ENCODE measurements around the gene TNNC2. TPM values are rescaled to one million over a fixed set of nuclear protein-coding genes. Genes with fewer than 3 reads are reported as not detected.

TNNC2 gene
- total RNA-seq, 2 experiments from 2014 or later = 1.2 to 1.5 TPM

DNA sequence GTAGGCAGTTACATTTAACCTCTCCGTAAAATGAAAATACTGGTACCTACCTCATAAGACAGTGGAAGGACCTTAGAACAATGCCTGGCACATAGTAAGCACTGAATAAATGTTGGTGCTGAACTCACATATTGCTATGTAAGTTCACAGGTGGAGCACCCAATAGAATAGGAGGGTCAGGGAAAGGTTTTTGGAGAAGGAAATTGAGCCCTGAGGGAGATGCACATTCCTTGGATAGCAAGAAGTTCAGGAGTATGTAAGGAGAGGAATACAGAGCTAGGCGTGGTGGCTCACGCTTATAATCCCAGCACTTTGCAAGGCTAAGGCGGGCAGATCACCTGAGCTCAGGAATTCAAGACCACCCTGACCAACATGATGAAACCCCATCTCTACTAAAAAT, 7.6 kb downstream of the TNNC2 start:
- Mint-ChIP-seq H3K27me3 (peaks cover 42% of the 10 kb centered on the region), H3K36me3 (ENCODE audit: low read depth) (no peaks in the 10 kb centered on the region), H3K27ac (no peak overlapping the region), H3K4me3 (no peak overlapping the region), H3K9me3 (no peaks in the 10 kb centered on the region), H3K4me1 (ENCODE audit: low read depth) (peaks cover 9% of the 10 kb centered on the region)
- ATAC-seq (ENCODE audit: poor library complexity) (no peak), DNase-seq (no peak)
- Histone ChIP-seq H3K9me3 (ENCODE audit: control insufficient read depth in 1 of 2, insufficient read depth in 1 of 2, low read length in 2 of 2) (peaks cover 0 to 12% of the 10 kb centered on the region in 2 experiments), H3K4me3 (ENCODE audit: low read length) (no peak overlapping the region), H3K27me3 (ENCODE audit: control insufficient read depth in 1 of 2, insufficient read depth in 2 of 2, low read length in 2 of 2) (peaks cover 11 to 16% of the 10 kb centered on the region in 2 experiments), H3K4me1 (ENCODE audit: insufficient read depth, low read length) (peaks cover 17% of the 10 kb centered on the region), H3K36me3 (ENCODE audit: insufficient read depth, low read length) (no peaks in the 10 kb centered on the region), H3K27ac (ENCODE audit: low read depth in 1 of 2, low read length in 2 of 2) (no peak overlapping the region)
- intact Hi-C loops (cut with DNase I, micrococcal nuclease) = no loop called here
- ChIA-PET CTCF (no interaction called here), POLR2A (no interaction called here)
- TF ChIP-seq, protein P1, sequence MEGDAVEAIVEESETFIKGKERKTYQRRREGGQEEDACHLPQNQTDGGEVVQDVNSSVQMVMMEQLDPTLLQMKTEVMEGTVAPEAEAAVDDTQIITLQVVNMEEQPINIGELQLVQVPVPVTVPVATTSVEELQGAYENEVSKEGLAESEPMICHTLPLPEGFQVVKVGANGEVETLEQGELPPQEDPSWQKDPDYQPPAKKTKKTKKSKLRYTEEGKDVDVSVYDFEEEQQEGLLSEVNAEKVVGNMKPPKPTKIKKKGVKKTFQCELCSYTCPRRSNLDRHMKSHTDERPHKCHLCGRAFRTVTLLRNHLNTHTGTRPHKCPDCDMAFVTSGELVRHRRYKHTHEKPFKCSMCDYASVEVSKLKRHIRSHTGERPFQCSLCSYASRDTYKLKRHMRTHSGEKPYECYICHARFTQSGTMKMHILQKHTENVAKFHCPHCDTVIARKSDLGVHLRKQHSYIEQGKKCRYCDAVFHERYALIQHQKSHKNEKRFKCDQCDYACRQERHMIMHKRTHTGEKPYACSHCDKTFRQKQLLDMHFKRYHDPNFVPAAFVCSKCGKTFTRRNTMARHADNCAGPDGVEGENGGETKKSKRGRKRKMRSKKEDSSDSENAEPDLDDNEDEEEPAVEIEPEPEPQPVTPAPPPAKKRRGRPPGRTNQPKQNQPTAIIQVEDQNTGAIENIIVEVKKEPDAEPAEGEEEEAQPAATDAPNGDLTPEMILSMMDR (IDR thresholded peaks at IDR 0.05) = no peak

DNA sequence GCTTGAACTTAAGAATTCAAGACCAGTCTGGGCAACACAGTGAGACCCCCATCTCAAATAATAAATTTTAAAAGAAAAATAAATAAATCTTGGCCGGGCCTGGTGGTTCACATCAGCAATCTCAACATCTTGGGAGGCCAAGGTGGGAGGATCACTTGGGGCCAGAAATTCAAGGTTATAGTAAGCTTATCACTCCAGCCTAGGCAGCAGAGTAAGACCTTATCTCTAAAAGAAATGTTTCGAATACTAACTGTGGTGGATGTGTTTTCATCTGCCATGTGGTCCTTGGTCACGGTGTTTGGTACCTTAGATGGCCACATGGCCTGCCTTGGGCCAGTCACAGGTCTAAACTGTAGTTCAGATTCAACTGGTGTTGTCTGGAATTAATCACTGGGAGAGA, 8.9 kb downstream of the TNNC2 start:
- DNase-seq (no peak), ATAC-seq (ENCODE audit: poor library complexity) (no peak)
- TF ChIP-seq, protein P1 (IDR thresholded peaks at IDR 0.05) = no peak
- Mint-ChIP-seq H3K4me1 (ENCODE audit: low read depth) (no peaks in the 10 kb centered on the region), H3K4me3 (no peak overlapping the region), H3K36me3 (ENCODE audit: low read depth) (no peaks in the 10 kb centered on the region), H3K27me3 (peaks cover 30% of the 10 kb centered on the region), H3K9me3 (no peaks in the 10 kb centered on the region), H3K27ac (no peak overlapping the region)
- Histone ChIP-seq H3K9me3 (ENCODE audit: control insufficient read depth in 1 of 2, insufficient read depth in 1 of 2, low read length in 2 of 2) (peaks cover 0 to 6% of the 10 kb centered on the region in 2 experiments), H3K27ac (ENCODE audit: low read depth in 1 of 2, low read length in 2 of 2) (no peak overlapping the region), H3K4me3 (ENCODE audit: low read length) (no peak overlapping the region), H3K4me1 (ENCODE audit: insufficient read depth, low read length) (peaks cover 8% of the 10 kb centered on the region), H3K27me3 (ENCODE audit: control insufficient read depth in 1 of 2, insufficient read depth in 2 of 2, low read length in 2 of 2) (peaks cover 7 to 9% of the 10 kb centered on the region in 2 experiments), H3K36me3 (ENCODE audit: insufficient read depth, low read length) (no peaks in the 10 kb centered on the region)
- ChIA-PET POLR2A (no interaction called here), CTCF (interaction anchor here (0.7 kb wide), 1 partner anchor 11 kb away, joined by 3 read pairs; no protein-coding TSS in a partner anchor)
- intact Hi-C loops (cut with DNase I, micrococcal nuclease) = no loop called here

DNA sequence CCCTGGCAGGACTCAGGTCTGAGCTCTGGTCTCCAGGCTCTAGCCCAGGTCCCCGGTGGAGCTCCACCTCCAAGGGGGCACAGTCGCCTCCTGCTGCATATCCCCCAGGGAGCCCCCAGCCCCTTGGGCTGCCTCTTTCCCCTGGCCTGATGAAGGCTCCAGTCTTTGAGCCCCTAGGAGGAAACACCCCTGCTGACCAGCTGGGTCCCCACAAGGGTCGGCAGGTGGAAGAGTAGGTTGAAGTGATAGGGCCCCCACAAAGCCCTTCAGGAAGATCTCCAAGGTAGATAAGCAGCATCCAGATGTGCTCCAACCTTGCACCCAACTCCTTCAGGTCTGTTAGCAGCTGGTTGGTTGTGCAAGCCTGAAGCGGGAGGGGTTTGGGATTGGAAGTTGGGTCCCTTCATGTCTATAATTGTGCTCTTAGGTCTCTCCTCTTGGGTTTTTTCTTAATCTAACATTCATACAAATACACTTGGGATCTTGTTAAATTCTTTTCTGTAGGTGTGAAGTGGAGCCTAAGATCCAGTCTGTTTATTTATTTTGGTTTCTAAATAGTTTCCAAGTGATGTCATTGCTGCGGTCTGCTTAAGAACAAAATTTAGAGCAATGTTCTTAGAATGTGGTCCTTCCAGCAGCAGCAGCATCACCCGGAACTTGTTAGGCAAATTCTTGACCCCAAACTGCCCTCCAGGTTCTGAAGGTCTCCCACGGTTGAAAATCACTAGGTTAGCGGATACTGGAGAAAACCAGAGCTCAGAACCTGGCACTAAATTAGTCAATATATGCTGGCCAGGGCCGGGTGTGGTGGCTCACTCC, 9.5 kb downstream of the TNNC2 start:
- TF ChIP-seq, protein P1 (IDR thresholded peaks at IDR 0.05) = no peak
- Mint-ChIP-seq H3K27ac (no peak overlapping the region), H3K27me3 (peaks cover 24% of the 10 kb centered on the region), H3K36me3 (ENCODE audit: low read depth) (no peaks in the 10 kb centered on the region), H3K4me1 (ENCODE audit: low read depth) (peaks cover 2% of the 10 kb centered on the region), H3K4me3 (no peak overlapping the region), H3K9me3 (no peaks in the 10 kb centered on the region)
- peaks cover under 1 to 2% of the 10 kb centered on the region in 2 experiments for H3K27me3 ChIP-seq (ENCODE audit: control insufficient read depth in 1 of 2, insufficient read depth in 2 of 2, low read length in 2 of 2)
- H3K4me1 ChIP-seq (ENCODE audit: insufficient read depth, low read length) = peaks cover 8% of the 10 kb centered on the region
- H3K4me3 ChIP-seq (ENCODE audit: low read length) = no peak overlapping the region
- no peaks in the 10 kb centered on the region for H3K36me3 ChIP-seq (ENCODE audit: insufficient read depth, low read length)
- DNase-seq (no peak), ATAC-seq (ENCODE audit: poor library complexity) (no peak)
- intact Hi-C loops (cut with DNase I, micrococcal nuclease) = no loop called here
- H3K9me3 ChIP-seq (ENCODE audit: control insufficient read depth in 1 of 2, insufficient read depth in 1 of 2, low read length in 2 of 2) = no peaks in the 10 kb centered on the region
- CTCF ChIA-PET = interaction anchor here (0.7 kb wide), 1 partner anchor 12 kb away, joined by 3 read pairs; no protein-coding TSS in a partner anchor
- H3K27ac ChIP-seq (ENCODE audit: low read depth in 1 of 2, low read length in 2 of 2) = no peak overlapping the region
- POLR2A ChIA-PET = no interaction called here

All from CD4-positive, alpha-beta T cell (primary cell).